Adrenal gland (tissue), 5 donors: ENCODE measurements around the gene HECTD2.

ENCODE experiments used
- CTCF ChIP-seq, 6 experiments: fragments of 450-650 bp in 4 of 6; fragments of 200-600 bp in 2 of 6; sonication (generic) in 1 of 6; IDR thresholded peaks; 1 replicate in 5 of 6; 2 replicates in 1 of 6; pipeline versions ENCODE4 v1.5.1 to v1.8.0; 2016 to 2021; ENCODE audit warnings: antibody characterized with exemption in 6 of 6, mild to moderate bottlenecking in 2 of 6, moderate library complexity in 1 of 6
- POLR2A ChIP-seq, 2 donors: fragments of 450-650 bp; IDR thresholded peaks; one replicate each; pipeline ENCODE4 v1.6.1; 2017; ENCODE audit warnings: antibody characterized with exemption in 2 of 2, mild to moderate bottlenecking in 2 of 2, moderate library complexity in 1 of 2
- donor health status: DM: no; HTN: no; CAD: no.

GRCh38 chr10:91415816-91416215, 5.7 kb downstream of the HECTD2 start:
- no peak for TF ChIP-seq POLR2A (IDR thresholded peaks at IDR 0.05)
- no peak for TF ChIP-seq CTCF (IDR thresholded peaks at IDR 0.05)
